Fibroblast of lung (primary cell): Measurements from ENCODE around the gene FMO5.

Source experiments
- CTCF ChIP-seq, 2 donors: IDR thresholded peaks in 1 of 2; conservative IDR thresholded peaks in 1 of 2; 1 replicate in 1 of 2; 2 replicates in 1 of 2; pipeline ENCODE4 v1.5.1; 2011 to 2012; ENCODE audit warnings: low read length in 2 of 2, control low read depth in 1 of 2, inconsistent platforms in 1 of 2, low read depth in 1 of 2, mild to moderate bottlenecking in 1 of 2
- EZH2 ChIP-seq: IDR thresholded peaks from 2 replicates; pipeline ENCODE4 v1.5.1; 2012; ENCODE audit warnings: low read length, control low read depth, mild to moderate bottlenecking; ENCODE audit errors: missing control alignments

- TF ChIP-seq CTCF (conservative IDR thresholded peaks at IDR 0.05 in 1 of 2, IDR thresholded peaks at IDR 0.05 in 1 of 2; ENCODE audit: low read depth in 1 of 2, low read length in 2 of 2): no peak
- no peak for TF ChIP-seq EZH2
These were observed 16.5 kb downstream of the FMO5 start for GRCh38 chr1:147208619-147209018.
